ENCODE data around the gene ACSF2. TPM values are rescaled to one million over a fixed set of nuclear protein-coding genes. Genes with fewer than 3 reads are reported as not detected.
A peak's percentile ranks its signal among the peaks of the same experiment; 100 is the strongest.

The ACSF2 gene
- total and polyA plus RNA-seq, 2 of the 13 experiments (the other 11 are each of a cell fraction or from before 2014, with no cell fraction given): 87.3 to 109 TPM

DNA sequence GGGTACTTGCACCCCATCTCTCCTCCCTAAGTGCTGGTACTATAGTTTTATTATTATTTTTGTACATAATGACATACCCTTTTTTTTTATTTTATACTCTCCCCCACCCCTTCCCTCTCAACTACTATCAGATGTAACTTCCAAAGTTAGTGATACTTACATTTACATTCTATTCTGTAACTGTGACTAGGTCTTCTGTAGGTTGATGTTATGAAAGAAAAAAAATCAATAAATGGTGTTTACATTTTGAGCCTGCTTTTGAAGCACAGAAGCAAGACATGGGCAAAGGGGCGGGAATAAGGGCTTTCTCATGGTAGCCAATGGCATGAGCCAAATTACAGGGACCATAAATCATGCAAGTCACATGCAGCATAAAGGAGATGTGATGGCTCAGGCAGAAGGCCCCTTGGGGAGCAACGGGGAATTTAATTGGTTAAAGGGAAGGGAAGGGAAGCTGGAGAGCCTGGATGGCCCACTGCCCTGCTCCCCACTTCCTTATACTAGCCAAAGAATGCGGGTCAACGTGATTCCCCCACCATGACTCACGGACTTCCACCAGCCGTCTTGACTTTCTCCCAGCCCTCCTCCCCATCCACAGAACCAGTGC is 2.4 kb upstream of the ACSF2 start (continued):
- TF ChIP-seq, protein P1, sequence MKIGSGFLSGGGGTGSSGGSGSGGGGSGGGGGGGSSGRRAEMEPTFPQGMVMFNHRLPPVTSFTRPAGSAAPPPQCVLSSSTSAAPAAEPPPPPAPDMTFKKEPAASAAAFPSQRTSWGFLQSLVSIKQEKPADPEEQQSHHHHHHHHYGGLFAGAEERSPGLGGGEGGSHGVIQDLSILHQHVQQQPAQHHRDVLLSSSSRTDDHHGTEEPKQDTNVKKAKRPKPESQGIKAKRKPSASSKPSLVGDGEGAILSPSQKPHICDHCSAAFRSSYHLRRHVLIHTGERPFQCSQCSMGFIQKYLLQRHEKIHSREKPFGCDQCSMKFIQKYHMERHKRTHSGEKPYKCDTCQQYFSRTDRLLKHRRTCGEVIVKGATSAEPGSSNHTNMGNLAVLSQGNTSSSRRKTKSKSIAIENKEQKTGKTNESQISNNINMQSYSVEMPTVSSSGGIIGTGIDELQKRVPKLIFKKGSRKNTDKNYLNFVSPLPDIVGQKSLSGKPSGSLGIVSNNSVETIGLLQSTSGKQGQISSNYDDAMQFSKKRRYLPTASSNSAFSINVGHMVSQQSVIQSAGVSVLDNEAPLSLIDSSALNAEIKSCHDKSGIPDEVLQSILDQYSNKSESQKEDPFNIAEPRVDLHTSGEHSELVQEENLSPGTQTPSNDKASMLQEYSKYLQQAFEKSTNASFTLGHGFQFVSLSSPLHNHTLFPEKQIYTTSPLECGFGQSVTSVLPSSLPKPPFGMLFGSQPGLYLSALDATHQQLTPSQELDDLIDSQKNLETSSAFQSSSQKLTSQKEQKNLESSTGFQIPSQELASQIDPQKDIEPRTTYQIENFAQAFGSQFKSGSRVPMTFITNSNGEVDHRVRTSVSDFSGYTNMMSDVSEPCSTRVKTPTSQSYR (CRISPR knock-in tag; IDR thresholded peaks at IDR 0.05; ENCODE audit: borderline replicate concordance): peak; percentile 25; the same call in 1 of the 2 replicates
- peak; percentile 40; the same call in 1 of the 2 replicates for TF ChIP-seq ZNF3 (CRISPR knock-in tag; IDR thresholded peaks at IDR 0.05)
- TF ChIP-seq ZNF33A (CRISPR knock-in tag; IDR thresholded peaks at IDR 0.05; ENCODE audit: borderline replicate concordance): no peak
- TF ChIP-seq MIER2 (CRISPR knock-in tag; IDR thresholded peaks at IDR 0.05): no peak
- TF ChIP-seq ZNF850 (CRISPR knock-in tag; conservative IDR thresholded peaks at IDR 0.05): no peak
- TF ChIP-seq, protein P2, sequence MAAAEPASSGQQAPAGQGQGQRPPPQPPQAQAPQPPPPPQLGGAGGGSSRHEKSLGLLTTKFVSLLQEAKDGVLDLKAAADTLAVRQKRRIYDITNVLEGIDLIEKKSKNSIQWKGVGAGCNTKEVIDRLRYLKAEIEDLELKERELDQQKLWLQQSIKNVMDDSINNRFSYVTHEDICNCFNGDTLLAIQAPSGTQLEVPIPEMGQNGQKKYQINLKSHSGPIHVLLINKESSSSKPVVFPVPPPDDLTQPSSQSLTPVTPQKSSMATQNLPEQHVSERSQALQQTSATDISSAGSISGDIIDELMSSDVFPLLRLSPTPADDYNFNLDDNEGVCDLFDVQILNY (CRISPR knock-in tag; conservative IDR thresholded peaks at IDR 0.05): no peak
- TF ChIP-seq ZNF616 (CRISPR knock-in tag; IDR thresholded peaks at IDR 0.05; ENCODE audit: low read depth): no peak
- TF ChIP-seq RBM22 (optimal IDR thresholded peaks at IDR 0.05; ENCODE audit: low read length): no peak
- TF ChIP-seq ZFP37 (CRISPR knock-in tag; IDR thresholded peaks at IDR 0.05; ENCODE audit: borderline replicate concordance): no peak
- TF ChIP-seq ZNF264 (CRISPR knock-in tag; IDR thresholded peaks at IDR 0.05): no peak
- TF ChIP-seq, protein P3, sequence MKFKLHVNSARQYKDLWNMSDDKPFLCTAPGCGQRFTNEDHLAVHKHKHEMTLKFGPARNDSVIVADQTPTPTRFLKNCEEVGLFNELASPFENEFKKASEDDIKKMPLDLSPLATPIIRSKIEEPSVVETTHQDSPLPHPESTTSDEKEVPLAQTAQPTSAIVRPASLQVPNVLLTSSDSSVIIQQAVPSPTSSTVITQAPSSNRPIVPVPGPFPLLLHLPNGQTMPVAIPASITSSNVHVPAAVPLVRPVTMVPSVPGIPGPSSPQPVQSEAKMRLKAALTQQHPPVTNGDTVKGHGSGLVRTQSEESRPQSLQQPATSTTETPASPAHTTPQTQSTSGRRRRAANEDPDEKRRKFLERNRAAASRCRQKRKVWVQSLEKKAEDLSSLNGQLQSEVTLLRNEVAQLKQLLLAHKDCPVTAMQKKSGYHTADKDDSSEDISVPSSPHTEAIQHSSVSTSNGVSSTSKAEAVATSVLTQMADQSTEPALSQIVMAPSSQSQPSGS (CRISPR knock-in tag; IDR thresholded peaks at IDR 0.05): peak; percentile 80; the same call in 1 of the 2 replicates
- TF ChIP-seq, protein P4, sequence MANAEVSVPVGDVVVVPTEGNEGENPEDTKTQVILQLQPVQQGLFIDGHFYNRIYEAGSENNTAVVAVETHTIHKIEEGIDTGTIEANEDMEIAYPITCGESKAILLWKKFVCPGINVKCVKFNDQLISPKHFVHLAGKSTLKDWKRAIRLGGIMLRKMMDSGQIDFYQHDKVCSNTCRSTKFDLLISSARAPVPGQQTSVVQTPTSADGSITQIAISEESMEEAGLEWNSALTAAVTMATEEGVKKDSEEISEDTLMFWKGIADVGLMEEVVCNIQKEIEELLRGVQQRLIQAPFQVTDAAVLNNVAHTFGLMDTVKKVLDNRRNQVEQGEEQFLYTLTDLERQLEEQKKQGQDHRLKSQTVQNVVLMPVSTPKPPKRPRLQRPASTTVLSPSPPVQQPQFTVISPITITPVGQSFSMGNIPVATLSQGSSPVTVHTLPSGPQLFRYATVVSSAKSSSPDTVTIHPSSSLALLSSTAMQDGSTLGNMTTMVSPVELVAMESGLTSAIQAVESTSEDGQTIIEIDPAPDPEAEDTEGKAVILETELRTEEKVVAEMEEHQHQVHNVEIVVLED (CRISPR knock-in tag; IDR thresholded peaks at IDR 0.05; ENCODE audit: borderline replicate concordance): 0 out of 2 replicates have a peak, but pooled peaks have one; percentile 30
- TF ChIP-seq, protein P5, sequence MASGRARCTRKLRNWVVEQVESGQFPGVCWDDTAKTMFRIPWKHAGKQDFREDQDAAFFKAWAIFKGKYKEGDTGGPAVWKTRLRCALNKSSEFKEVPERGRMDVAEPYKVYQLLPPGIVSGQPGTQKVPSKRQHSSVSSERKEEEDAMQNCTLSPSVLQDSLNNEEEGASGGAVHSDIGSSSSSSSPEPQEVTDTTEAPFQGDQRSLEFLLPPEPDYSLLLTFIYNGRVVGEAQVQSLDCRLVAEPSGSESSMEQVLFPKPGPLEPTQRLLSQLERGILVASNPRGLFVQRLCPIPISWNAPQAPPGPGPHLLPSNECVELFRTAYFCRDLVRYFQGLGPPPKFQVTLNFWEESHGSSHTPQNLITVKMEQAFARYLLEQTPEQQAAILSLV (CRISPR knock-in tag; IDR thresholded peaks at IDR 0.05; ENCODE audit: borderline replicate concordance): no peak
- no peak for TF ChIP-seq KAT7 (CRISPR knock-in tag; IDR thresholded peaks at IDR 0.05; ENCODE audit: borderline replicate concordance)
- TF ChIP-seq HNF4G (IDR thresholded peaks at IDR 0.05; ENCODE audit: borderline replicate concordance, low read depth, low read length): peak; percentile 33; the same call in 1 of the 2 replicates
- no peak for TF ChIP-seq HNF4G (CRISPR knock-in tag; IDR thresholded peaks at IDR 0.05; ENCODE audit: borderline replicate concordance, low read depth)
- TF ChIP-seq ZNF614 (CRISPR knock-in tag; IDR thresholded peaks at IDR 0.05; ENCODE audit: borderline replicate concordance): peak; percentile 89
- TF ChIP-seq SP4 (CRISPR knock-in tag; IDR thresholded peaks at IDR 0.05): no peak
- no peak for TF ChIP-seq ARHGAP35 (CRISPR knock-in tag; IDR thresholded peaks at IDR 0.05; ENCODE audit: borderline replicate concordance)
- no peak for TF ChIP-seq ZSCAN12 (CRISPR knock-in tag; IDR thresholded peaks at IDR 0.05)
- no peak for TF ChIP-seq MAFF (IDR thresholded peaks at IDR 0.05; ENCODE audit: low read depth, low read length)

All from HepG2 (cell line).